ENCODE measurements around the gene COBL.

DNA sequence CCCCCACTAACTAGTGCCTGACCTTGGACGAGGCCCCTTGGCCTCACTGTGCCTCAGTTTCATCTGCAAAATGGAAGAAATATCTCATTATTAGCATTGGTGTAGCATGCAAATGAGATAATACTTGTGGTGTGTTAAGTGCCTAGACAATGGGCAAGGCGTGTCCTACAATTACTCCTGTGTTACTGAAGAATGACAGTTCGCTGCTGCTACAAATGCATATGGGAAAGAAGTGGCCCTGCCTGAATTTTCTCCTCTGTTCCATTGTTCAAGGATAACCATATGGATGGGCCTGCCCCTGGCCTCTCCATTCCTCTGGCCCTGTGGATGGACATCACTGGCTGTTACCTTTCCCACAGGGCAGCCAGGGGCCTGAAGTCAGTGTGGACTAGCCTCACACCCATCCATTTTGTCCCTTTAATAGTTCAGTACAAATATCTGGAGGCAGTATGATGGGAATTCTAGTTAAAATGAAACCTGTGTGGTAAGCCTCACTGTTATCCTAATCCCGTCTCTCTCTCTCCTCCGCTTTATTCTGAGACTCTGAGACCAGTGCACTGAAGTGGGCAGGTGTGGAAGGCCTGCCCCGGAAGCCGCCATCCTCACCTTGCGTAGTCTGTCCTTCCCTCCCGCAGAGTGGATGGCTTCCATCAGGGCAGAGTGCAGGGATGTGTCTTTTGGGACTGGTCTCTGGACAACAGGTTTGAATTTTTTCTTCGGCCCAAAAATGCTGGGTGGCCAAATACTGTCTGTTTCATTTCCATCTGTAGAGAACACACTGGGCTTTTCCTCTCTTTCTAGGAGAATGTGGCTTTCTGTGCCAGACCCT, 289.3 kb downstream of the COBL start:
- no peak for TF ChIP-seq EZH2phosphoT487 (IDR thresholded peaks at IDR 0.05; ENCODE audit: borderline replicate concordance, low read length)
- TF ChIP-seq EZH2 (IDR thresholded peaks at IDR 0.05; ENCODE audit: low read length, unreplicated experiment), result no peak
- TF ChIP-seq, protein P1, sequence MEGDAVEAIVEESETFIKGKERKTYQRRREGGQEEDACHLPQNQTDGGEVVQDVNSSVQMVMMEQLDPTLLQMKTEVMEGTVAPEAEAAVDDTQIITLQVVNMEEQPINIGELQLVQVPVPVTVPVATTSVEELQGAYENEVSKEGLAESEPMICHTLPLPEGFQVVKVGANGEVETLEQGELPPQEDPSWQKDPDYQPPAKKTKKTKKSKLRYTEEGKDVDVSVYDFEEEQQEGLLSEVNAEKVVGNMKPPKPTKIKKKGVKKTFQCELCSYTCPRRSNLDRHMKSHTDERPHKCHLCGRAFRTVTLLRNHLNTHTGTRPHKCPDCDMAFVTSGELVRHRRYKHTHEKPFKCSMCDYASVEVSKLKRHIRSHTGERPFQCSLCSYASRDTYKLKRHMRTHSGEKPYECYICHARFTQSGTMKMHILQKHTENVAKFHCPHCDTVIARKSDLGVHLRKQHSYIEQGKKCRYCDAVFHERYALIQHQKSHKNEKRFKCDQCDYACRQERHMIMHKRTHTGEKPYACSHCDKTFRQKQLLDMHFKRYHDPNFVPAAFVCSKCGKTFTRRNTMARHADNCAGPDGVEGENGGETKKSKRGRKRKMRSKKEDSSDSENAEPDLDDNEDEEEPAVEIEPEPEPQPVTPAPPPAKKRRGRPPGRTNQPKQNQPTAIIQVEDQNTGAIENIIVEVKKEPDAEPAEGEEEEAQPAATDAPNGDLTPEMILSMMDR (conservative IDR thresholded peaks at IDR 0.05; ENCODE audit: low read depth, low read length), result no peak

Data from PC-3 (cell line).